ENCODE results near the gene NBDY. TPM values are rescaled to one million over a fixed set of nuclear protein-coding genes. Genes with fewer than 3 reads are reported as not detected.

Gene NBDY
- total and polyA plus RNA-seq, 5 donors, result 19.3 to 36.8 (median 32.9) TPM

Other genes starting within 250 kb of the NBDY start
- 10 to 100 TPM; 28.9 to 36.3 (median 34.0) TPM for gene UBQLN2, start 165.6 kb upstream of the NBDY start, total RNA-seq
- gene UBQLN2, start 165.6 kb upstream of the NBDY start, polyA plus RNA-seq, result 19.2 TPM